NCI-H526 (cell line): ENCODE results near the gene PXT1.
"Not testable (repeated sequence)": the region's sequence is repeated elsewhere in the genome, so short reads cannot be mapped to it uniquely, and the experiment has no call there.

Experiments
- DNase-seq, 2 experiments: peaks; one replicate each; lab custom pipeline; 2025; lab: John Stamatoyannopoulos, UW

PXT1 gene

GRCh38 chr6:36442671-36443470 is at the start of gene PXT1, which contains the start of gene KCTD20:
Gene PXT1 (minus strand): TSS chr6:36442854. CDS start chr6:36426082, 16,772 bp downstream.
Gene KCTD20 (plus strand): TSS chr6:36443000. CDS start chr6:36470098, 27,098 bp downstream.
- DNase-seq: peak; percentile 66 to 96

DNA sequence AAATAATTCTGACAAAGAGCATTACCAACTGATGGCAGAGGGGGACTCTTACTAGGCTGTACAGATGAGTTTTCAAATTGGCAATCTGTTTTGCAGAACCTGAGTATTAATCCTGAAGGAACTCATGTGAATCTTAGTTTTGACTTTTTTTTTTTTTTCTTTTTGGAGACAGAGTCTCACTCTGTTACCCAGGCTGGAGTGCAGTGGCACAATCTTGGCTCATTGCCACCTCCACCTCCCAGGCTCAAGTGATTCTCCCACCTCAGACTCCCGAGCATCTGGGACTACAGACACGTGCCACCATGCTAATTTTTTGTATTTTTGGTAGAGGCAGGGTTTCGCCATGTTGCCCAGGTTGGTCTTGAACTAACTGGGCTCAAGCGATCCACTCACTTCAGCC is 49.4 kb upstream of the PXT1 start:
- DNase-seq: no peak

DNA sequence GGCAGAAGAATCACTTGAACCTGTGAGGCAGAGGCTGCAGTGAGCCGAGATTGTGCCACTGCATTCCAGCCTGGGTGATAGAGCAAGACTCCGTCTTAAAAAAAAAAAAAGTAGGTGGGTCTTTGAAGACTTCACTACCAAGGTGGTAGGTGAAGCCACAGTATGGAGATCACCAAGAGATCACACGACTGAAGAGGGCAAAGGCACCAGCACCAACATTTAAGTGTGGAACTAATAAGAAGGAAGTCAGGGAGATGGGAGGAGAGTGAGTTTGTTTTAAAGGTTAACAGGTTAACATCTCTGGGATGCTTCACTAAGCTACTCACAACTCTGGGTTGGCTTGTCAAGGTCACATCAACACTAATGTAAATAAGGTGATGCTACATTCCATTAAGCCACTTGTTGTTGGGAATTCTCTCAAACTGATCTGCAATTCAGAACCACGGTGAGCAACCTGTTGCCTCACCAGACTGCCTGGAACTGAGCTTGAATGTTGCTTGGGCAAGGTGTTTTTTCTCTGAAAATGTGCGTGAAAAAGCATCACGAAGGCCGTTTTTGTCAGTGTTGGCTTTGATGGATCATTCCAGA is 48.8 kb upstream of the PXT1 start:
- DNase-seq: no peak

DNA sequence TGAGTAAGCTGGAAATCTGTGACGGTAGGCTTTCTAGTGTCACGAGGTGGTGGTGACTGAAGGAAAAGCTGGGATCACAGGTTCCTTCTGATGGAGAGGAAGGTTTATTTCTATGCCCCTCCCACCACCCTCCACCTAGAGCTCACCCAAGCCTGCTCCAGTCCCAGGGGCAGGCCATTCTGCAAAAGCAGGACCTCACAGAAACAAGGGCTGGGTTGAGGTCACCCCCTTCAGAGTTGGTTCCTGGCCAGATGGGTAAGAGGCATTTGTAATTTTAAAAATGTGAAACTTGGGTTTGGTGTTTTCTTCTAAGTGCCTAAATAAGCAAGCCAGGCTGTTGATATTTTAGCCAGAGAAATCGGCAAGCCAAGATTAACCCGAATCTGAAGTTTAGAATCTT is 46.8 kb upstream of the PXT1 start:
- no peak for DNase-seq

DNA sequence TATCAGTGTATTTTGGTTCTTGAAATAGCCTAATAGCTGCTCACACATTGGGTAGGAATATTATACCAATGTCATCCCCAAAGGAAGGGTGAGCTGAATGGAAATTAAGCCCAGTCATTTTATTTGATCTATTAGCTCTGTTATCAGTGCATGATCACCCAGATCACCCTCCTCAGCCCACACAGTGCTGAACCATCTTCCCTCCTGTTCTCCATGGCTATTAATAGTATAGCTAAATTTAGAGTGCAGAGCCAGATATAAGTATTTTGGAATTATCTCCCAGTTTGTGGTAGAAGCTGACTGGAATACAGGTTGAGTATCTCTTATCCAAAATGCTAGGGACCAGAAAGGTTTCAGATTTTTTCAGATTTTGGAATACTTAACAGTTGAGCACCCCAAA is 45.6 kb upstream of the PXT1 start:
- no peak for DNase-seq

GRCh38 chr6:36487698-36488097 is 45.0 kb upstream of the PXT1 start:
- DNase-seq: no peak

DNA sequence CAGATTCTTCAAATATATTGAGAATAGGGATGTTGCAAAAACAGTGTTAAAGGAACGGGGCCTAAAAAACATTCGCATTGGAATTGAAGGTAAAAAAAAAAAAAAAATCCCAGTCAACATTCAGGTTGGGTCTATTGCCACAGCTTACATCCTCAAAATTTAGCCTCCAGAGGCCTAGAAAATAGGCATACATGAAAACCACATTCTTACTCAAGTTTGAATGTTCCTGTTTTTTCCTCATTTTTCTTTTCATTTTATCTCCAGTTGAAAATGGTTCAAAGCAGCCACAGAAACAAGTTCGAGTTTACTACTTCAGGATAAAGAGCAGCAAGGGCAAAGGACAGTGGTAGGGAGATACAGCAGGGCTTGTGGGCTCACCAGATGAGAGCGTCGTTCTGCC is 42.1 kb upstream of the PXT1 start:
- no peak for DNase-seq

GRCh38 chr6:36483326-36483725 is 40.7 kb upstream of the PXT1 start:
- not testable (repeated sequence) for DNase-seq

DNA sequence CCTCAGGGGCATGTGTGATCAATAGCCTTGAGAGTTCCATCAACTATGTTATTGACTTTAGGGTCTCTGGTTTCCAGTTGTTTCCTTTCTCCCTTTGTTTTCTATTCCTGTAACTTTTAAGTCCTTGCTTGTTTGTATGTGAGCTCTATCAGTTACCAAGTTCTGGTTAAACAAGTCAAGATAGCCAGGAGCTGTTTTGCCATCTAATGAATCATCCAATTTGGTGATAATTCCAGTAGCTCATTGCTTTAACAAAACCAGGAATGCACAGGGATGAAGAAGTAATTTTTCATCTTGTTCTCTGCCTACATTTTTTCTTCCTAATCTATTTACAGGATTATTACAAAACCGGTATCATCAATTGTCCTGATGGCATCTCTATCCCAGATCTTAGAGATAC is 36.6 kb upstream of the PXT1 start:
- DNase-seq: no peak

GRCh38 chr6:36478051-36478526 is 35.4 kb upstream of the PXT1 start:
- no peak for DNase-seq

DNA sequence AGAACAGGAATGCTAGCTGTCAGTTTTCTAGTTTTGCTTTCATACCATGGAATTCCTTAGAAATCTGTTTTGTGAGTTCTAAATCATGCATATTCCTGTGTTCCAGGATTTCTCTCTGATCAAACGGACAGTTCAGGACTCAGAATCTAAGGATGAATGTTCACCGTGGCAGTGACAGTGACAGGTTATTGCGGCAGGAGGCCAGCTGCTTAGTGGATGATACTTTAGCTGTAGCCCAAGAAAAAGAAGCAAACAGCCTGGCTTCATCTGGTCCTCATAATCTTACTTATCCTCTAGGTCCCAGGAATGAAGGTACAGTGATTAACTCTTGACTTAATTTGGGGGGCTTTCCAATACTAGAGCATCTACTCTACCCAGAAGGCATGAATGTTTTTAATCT is 27.3 kb upstream of the PXT1 start:
- DNase-seq: no peak

- DNase-seq: no peak
Measured at GRCh38 chr6:36469148-36469661, 26.6 kb upstream of the PXT1 start.

DNA sequence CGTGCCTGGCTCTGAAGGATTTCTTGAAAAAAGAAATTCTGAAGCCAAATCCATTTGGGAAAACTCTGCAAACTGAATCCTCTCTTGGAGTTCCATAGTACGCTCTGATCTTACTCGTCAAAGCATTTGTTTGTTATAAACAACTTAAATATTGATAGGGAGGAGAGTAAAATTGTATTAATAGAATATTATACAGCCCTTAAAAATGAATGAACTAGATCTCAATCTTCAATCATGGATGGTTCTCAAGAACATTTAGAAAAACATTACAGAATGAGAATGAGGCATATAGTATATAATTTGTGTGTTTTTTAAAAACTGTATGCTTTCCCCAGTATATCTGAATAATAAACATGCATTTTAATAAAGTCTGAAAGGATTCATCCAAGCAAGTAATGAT is 25.0 kb upstream of the PXT1 start:
- DNase-seq: no peak

GRCh38 chr6:36464233-36464632 is 21.6 kb upstream of the PXT1 start:
- no peak for DNase-seq

DNA sequence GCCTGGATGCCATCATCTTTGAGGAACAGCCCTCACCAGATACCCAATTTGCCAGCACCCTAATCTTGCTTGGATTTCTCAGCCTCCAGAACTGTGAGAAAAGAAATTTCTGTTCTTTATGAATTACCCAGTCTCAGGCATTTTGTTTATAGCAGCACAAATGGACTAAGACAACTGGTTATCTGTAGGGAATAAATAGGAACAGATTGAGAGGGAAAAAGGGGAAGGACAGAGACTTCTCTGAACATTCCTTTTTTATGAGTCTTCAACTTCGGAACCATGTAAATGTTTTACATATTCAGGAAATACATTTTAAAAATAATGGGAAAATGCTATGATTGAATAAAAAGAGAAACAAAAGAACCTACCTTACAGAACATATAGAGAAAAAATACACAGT is 21.0 kb upstream of the PXT1 start:
- no peak for DNase-seq

- no peak for DNase-seq
Measured at GRCh38 chr6:36461646-36462045, 19.0 kb upstream of the PXT1 start.

DNA sequence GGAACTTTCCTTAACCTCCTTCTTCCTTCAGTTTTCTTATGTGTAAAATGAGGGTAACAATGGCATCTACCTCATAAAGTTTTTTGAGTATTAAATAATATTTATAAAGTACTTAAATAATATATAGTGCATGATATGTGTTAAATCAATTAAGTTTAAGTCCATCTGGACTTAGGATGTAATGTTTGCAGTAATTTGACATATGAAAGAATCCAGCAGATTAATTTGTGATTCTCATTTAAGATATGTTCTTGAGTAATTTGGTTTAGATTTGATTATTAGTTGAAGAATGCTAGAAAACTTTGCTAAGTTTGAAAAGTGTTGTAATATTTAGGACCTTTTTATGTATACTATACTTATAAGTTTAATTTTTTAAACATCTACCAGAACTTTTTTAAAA is 18.3 kb upstream of the PXT1 start:
- no peak for DNase-seq

- DNase-seq: no peak
Measured at GRCh38 chr6:36459501-36459900, 16.8 kb upstream of the PXT1 start.

DNA sequence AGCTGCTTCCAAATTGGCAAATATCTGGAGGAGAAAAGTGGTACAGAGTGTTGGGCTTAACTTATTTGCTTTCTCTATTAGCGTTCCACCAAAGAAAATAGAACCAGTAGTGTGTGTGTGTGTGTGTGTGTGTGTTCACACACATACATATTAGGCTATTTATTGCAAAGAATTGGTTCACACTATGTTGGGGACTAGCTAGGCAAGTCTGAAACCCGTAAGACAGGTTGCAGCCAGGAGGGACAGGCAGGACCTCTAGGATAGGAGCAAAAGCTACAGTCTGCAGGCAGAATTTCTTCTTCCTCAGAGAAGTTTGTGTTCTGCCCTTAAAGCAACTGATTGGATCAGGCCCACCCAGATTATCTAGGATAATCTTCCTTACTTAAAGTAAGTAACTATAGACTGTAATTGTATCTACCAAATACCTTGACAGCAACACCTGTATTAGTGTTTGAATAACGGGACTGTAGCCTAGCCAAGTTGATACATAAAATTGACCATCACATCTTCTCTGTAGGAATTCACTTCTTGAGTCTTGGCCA is 12.9 kb upstream of the PXT1 start:
- no peak for DNase-seq

DNA sequence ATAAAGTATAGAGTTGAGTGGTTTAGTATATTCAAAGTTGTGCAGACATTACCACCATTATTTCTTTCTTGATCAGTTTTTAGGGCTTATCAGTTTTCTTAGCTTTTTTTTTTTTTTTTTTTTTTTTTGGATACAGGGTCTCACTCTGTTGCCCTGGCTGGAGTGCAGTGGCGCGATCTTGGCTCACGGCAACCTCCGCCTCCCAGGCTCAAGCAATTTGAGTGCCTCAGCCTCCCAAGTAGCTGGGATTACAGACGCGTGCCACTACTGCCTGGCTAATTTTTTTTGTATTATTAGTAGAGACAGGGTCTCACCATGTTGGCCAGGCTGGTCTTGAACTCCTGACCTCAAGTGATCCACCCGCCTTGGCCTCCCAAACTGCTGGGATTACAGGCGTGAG is 10.2 kb upstream of the PXT1 start:
- DNase-seq: not testable (repeated sequence)

DNA sequence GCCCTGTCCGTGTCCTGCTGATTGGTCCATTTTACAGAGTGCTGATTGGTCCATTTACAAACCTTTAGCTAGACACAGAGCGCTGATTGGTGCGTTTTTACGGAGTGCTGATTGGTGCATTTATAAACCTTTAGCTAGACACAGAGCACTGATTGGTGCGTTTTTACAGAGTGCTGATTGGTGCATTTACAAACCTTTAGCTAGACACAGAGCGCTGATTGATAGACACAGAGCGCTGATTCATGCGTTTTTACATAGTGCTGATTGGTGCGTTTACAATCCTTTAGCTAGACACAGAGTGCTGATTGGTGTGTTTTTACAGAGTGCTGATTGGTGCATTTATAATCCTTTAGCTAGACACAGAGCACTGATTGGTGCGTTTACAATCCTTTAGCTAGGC is 6.5 kb upstream of the PXT1 start:
- not testable (repeated sequence) for DNase-seq

DNA sequence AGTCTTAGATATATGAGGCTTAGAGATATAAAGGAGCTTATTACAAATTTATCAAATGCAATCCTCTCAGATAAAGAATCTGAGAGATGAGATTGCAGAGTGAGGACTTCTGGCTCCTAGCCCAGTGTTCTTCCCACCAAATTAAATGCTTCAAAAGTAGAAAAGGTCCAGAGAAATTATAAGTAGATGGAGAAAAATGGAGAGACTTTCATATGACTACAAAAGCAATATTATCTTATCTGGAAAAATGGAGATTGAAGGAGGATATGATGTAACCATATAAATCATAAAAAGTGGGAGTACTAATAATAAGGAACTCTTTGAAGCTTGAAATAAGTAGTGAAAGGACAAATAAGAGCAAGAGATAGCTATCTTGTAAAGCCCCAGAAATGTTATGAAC is 3.0 kb upstream of the PXT1 start:
- DNase-seq: no peak

DNA sequence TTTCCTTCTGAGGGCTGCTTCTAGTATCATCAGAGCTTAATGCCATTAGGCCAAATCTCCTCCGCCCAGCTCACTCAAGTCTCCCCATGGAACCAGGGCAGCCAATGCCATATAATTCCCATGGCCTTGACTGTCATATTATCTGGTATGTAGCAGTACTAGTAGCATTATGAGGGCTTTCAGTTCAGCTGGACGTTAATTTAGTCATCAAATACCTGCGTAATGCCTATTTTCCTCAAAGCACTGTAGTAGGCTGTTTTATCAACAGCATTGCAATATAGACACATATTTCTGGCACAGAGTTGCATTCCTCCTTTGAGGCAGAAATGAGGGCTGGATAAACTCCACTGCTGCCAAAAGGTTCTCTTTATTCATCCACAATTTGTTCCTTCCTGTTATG is 1.8 kb upstream of the PXT1 start:
- DNase-seq: peak in 1 of 2 experiments; percentile 28
